SH-SY5Y (cell line): Measurements from ENCODE around the gene ATP8A2.

Source experiments
- GATA2 ChIP-seq: IDR thresholded peaks from 2 replicates; pipeline ENCODE4 v1.6.1; 2011; ENCODE audit warnings: mild to moderate bottlenecking, low read depth, low read length
- GATA3 ChIP-seq: IDR thresholded peaks from 2 replicates; pipeline ENCODE4 v1.6.1; 2011; ENCODE audit warnings: low read depth, mild to moderate bottlenecking, low read length, moderate library complexity

DNA sequence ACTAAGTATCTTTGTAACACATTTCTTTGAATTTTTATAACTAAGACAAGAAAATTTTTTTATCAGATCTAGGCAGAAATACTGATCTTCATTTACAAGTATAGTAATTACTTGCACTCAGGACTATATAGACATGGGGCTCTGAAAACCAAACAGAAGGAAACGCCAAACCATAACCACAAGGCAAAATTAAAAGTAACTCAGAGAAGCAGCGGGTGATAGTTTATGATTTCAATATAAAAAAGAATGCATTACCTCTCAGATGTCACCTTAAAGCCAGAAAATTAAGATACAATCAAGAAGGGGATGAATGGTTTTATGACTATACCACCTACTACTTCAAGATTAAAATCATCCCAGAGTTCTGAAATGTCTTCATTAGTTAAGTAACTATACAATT is 673.4 kb downstream of the ATP8A2 start:
- no peak for TF ChIP-seq GATA2
- TF ChIP-seq GATA3 = no peak
